Fibroblast of skin of left quadriceps (primary cell): ENCODE results near the gene HSPBAP1.

Experiments used
- DNase-seq, 2 experiments: peaks; one replicate each; pipeline ENCODE4 v3.0.0-alpha.2; 2013; ENCODE audit warnings: low read depth in 2 of 2

The HSPBAP1 gene, protein sequence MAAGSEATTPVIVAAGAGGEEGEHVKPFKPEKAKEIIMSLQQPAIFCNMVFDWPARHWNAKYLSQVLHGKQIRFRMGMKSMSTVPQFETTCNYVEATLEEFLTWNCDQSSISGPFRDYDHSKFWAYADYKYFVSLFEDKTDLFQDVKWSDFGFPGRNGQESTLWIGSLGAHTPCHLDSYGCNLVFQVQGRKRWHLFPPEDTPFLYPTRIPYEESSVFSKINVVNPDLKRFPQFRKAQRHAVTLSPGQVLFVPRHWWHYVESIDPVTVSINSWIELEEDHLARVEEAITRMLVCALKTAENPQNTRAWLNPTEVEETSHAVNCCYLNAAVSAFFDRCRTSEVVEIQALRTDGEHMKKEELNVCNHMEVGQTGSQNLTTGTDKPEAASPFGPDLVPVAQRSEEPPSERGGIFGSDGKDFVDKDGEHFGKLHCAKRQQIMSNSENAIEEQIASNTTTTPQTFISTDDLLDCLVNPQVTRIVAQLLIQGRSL

GRCh38 chr3:122793568-122794416 lies at the start of gene HSPBAP1:
Gene HSPBAP1 (minus strand): TSS chr3:122793831. CDS start chr3:122793680, 151 bp downstream.
- peak; percentile 78 to 79 for DNase-seq

DNA sequence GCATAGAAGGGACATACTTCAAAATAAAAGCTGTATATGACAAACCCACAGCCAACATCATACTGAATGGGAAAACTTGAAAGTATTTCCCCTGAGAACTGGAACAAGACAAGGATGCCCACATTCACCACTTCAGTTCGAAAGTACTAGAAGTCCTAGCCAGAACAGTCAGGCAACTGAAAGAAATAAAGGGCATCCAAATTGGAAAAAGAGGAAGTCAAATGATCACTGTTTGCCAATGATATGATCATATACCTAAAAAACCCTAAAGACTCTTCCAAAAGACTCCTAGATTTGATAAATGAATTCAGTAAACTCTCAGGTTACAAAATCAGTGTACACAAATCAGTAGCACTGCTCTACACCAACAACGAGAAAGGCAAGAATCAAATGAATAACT lies 42.0 kb upstream of the HSPBAP1 start:
- no peak for DNase-seq

DNA sequence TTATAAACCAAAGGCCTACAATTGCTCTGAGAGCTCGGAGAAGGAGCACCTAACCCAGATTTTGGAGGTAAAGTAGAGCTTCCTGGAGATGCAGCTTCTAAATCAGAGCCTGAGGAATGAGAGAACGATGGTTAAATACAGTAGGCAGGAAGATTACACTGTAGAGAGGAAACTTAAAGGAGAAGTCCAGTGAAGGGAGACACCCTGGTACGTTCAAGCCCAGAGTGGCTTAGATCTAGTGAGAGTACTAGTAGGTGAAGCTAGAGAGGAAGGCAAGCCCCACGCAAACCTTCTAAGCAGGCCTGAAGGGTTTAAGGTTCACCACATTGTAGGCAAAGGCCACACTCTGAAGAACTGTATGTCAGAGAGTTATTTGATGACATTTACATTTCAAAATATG lies 34.6 kb upstream of the HSPBAP1 start:
- no peak for DNase-seq

GRCh38 chr3:122826278-122826677 lies 32.6 kb upstream of the HSPBAP1 start:
- DNase-seq, result no peak

GRCh38 chr3:122825460-122825859 lies 31.8 kb upstream of the HSPBAP1 start:
- DNase-seq, result no peak

GRCh38 chr3:122824465-122825381 lies 31.1 kb upstream of the HSPBAP1 start:
- DNase-seq, result peak in 1 of 2 experiments; percentile 3

GRCh38 chr3:122816587-122816986 lies 23.0 kb upstream of the HSPBAP1 start:
- DNase-seq, result no peak

DNA sequence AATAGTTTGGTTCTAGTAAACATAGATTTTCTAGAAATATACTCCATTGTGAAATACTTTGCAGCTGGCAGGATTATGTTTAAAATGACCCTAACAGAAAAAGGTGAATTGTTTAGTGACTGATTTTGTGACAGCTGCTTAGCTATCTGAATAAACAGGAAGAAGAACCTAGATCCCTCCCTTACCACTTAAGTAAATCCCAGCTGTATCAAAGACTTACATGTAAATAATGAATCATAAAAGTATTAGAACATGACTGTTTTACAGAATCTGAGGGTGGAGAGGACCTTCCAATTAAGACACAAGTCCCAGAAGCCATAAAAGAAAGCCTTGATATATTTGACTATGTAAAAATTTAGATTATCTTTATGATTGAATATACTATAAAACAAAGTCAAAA lies 17.1 kb upstream of the HSPBAP1 start:
- DNase-seq, result no peak

GRCh38 chr3:122803977-122804376 lies 10.3 kb upstream of the HSPBAP1 start:
- no peak for DNase-seq

DNA sequence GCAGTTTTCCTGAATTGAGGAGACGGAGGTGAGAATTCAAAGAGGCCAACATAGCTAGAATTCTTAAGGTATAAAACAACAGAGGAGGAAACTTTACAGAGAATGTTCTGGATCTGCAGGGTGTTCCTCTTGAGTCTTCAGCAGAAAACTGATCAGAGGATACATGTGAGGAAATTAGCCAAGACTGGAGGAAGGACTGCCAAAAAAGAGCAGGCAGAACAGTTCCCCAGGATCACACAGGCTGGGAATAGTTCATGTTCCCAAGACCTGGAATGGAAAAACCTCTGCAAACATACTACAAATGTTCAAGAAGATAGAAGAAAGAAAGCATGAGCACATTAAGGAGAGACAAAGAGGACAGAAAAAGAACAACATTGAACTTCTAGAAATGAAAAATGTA lies 8.7 kb upstream of the HSPBAP1 start:
- no peak for DNase-seq

- DNase-seq, result no peak
These were observed 7.1 kb upstream of the HSPBAP1 start for GRCh38 chr3:122800706-122801237.

DNA sequence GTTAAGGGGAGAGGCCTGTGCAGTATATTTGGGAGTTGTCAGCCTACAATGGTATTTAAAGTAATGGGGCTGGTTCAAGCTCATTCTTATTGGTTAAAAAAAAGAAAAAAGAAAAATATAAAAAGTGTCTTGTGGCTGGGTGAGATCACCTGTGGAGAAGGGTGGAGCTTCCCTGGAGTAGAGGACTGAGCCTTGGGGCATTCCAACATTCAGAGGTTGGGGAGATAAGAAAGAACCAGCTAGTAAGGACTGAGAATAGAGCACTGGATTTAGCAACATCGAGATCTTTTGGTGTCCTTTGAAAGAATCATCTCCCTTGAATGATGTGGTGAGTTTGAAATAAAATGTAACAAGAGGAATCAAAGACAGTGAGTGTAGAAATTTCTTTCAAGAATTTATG lies 6.4 kb upstream of the HSPBAP1 start:
- no peak for DNase-seq

GRCh38 chr3:122799322-122799721 lies 5.7 kb upstream of the HSPBAP1 start:
- no peak for DNase-seq

- DNase-seq, result no peak
These were observed 3.7 kb upstream of the HSPBAP1 start for GRCh38 chr3:122797291-122797690.

DNA sequence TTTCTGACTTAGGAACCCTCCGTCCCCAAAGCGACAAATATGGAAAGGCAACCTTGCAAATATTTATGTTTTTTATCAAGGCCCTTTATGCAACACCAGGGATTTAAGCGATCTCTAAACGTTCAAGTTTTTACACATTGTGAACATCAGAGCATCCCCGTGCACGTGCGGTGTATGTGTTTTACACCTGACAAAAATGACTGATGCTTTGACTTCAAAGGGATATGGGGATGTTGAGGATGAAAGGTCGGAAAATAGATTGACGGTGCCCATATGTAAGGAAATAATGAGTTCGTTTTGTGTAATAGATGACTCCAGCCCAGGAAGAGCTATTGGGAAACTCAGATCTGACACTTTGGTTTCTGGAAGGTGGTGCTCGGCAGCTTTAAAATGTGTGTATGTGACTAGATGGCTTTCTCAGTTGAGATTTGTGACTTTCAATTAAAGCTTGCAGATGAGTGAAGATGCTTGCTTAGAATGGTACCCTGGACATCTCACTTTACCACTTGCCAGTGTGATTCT lies 2.1 kb upstream of the HSPBAP1 start:
- DNase-seq, result no peak

DNA sequence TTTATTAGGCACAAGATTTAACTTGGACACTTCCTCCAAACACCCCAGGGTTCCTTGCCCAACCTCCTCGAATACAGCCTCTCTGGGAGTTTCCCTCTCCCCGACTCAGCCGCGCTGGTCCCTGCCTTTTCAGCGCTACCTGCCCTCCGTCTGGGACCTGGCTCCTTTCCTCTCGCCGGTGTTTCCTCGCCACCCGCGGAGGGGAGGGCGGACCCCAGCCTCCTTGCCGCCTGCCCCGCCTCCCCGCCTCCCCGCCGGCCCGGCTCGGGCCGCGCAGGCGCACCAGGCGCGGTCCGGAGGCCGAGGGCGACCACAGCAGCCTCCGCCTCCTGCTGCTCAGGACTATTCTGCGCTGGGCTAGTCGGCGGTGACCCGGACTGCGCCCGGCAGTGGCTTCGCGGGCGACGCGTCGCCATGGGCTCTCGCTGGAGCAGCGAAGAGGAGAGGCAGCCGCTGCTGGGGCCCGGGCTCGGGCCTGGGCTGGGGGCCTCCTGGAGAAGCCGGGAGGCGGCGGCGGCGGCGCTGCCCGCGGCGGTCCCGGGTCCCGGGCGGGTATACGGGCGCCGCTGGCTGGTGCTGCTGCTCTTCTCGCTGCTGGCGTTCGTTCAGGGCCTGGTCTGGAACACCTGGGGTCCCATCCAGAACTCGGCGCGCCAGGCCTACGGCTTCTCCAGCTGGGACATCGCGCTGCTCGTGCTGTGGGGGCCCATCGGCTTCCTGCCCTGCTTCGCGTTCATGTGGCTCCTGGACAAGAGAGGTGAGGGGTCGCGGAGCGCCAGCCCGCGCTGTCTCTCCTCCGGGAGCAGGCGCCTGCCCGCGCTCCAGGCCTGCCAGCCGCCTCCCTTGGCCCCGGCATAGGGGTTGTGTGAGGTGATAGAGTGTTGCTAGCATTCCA lies 1.4 kb upstream of the HSPBAP1 start, which contains the start of gene SLC49A4:
Gene SLC49A4, plus strand, starts transcription at position 291 of the 895 bp plus-strand sequence. Its CDS starts 124 bp downstream, at position 415.
- peak in 1 of 2 experiments; percentile 37 for DNase-seq

- DNase-seq, result no peak
These were observed 800 bp upstream of the HSPBAP1 start for GRCh38 chr3:122794483-122794778.

GRCh38 chr3:122789585-122790273 lies 3.9 kb downstream of the HSPBAP1 start:
- DNase-seq, result no peak

DNA sequence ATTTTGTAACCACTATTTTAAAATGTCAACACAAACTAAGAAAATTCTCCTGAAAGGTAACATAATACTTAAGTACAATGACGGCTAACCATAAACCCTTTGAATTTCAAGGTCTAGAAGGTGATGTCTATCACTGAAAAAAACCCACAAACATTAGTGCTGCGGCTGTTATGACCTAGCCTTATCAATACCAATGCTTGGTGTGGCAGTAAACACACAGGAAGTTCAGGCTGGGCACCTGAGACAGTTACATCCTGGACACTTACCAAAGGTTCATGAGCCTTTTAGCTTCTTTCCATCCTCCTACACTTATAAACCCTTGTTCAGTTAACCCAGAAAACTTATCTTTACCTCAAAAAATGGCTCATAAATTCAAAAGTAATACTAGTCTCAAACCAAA lies 5.8 kb downstream of the HSPBAP1 start:
- DNase-seq, result no peak
